ENCODE measurements around the gene NPIPB8.
A peak's percentile ranks its signal among the peaks of the same experiment; 100 is the strongest.
"Not testable (repeated sequence)": the region's sequence is repeated elsewhere in the genome, so short reads cannot be mapped to it uniquely, and the experiment has no call there.

Gene NPIPB8

DNA sequence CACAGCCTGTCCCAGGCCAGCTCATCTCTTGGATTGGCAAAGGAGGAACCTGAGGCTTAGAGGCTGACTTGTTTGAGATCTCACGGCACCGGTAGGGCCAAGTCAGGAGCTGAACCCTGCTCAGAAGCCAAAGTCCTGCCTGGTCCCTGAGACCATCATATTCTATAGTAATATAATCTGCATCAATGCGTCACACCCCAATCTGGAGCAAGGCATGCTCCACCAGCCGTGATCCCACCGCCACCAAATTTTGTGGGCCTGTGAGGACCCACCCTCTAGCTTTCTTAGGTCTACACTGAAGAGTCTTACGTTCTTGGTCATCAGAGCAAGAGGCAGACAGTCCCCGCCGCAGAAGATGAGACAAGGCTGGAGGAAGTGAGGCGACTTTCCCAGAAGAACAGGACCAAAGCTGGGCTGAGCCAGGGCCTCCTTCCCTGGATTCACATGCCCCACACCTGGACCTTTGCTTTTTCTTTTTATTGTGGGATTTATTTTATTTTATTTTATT lies 30.7 kb upstream of the NPIPB8 start:
- DNase-seq = no peak

DNA sequence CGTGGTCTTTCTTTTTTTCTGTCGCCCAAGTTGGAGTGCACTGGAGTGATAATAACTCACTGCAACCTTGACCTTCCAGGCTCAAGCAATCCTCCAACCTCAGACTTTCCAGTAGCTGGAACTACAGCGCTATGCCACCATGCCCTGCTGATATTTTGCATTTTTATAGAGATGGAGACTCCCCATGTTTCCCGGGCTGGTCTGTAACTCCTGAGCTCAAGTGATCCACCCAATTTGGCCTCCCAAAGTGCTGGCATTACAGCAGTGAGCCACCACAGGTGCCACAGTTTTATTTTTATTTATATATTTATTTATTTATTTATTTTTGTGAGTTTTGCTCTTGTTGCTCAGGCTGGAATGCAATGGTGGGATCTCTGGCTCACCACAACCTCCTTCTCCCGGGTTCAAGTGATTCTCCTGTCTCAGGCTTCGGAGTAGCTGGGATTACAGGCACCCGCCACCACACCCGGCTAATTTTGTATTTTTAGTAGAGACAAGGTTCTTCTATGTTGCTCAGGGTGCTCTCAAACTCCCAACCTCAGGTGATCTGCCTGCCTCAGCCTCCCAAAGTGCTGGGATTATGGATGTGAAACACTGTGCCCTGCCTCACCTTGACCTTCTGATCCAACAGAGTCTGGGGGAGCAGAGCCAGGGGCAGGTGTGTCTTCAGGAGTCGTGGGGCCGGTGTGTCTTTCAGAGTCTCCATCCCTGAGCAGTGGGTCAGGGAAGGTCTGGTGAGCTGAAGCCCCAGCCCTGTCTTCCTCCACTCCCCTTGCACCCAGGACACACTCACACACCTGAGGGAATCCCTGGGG lies 30.0 kb upstream of the NPIPB8 start:
- not testable (repeated sequence) for DNase-seq

DNA sequence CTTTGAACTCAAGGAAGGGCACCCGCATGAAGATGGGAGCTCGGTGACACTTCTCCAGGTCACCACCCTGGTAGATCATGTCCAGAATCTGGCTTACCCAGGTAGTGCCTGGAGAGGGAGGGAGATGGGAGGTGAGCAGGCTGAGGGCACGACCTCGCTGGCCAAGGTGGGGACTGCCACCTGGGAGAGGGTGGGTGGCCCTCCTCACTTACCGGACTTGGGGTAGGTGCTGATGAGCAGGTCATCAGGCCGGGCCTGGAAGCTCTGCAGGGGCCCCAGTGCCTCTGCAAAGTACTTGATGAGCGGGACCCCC lies 29.4 kb upstream of the NPIPB8 start:
- DNase-seq = not testable (repeated sequence)

DNA sequence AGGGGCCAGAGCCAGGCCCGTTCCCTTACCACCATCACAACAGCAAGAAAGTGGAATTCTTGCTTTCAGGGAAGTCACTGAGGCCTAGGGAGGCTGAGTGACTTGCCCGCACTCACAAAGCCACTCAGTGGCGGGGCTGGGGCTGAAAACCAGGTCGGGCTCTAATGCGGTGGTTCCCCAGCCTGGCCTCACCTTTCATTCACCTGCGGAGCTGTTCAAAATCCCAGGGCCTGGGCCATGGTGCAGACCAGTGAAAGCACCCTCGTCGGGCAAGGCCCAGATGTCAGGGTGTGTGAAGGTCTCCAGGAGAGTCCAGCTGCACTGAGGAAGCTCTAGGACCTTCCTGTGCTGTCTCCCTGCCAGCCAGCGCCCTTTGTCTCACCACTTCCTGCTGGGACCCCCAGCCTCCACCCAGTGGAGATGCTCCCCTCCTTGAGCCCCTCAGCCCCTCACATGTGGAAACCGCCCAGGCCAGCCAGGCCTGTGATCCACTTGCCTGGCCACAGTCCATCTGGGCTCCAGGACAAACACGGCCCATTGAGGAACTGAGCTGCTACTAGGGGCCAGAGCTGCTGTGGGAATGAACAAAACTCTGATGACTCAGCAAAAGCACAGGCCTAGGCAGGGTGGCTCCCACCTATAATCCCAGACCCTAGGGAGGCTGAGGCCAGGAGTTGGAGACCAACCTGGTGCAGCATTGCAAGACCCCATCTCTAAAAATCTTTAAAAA lies 28.8 kb upstream of the NPIPB8 start:
- not testable (repeated sequence) for DNase-seq

DNA sequence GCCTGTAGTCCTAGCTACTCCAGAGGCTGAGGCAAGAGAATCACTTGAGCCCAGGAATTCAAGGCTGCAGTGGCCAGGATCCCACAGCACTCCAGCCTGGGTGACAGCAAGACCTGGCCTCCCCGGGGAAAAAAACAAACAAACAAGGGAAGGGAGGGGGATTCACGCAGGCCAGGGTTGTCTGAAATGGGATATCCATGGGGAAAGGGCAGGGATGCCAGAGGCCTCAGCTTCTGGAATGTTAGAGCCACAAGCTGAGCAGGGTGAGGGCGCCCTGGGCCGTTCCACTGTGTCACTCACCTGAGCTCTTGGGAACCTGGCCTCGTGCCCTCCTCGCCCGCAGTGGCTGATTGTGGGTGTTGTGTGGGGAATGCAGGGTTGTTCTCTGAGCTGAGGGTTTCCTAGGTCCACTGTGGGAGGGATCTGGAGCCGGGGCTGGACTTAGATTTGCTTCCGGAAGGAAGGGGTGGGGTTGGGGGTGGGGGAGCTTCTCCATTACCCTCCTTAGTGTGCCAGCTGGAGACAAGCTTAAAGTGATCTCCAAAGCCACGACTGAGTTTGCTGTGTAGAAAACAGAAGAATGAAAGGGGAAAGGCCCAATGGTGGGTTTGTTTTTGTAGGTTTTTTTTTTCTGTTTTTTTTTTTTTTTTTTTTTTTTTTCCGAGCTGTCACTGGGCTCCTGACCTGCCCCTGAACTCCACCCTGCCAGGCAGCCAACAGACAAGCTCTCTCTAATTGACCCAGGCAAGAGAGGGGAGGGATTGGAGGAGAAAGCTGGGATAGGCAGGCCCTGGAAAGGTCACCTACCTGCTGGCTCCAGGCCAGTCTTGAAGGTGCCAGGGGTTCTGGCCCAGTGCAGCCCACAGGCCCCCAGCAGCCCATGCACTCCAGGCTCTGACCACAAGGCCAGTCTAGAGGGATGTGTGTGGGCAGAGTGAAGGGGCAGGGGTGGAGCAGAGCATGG lies 28.0 kb upstream of the NPIPB8 start, which contains the start of gene SULT1A1:
SULT1A1 (minus strand) TSS at position 414 of the 964 bp plus-strand sequence. CDS start 1,189 bp downstream, outside the sequence.
- DNase-seq = peak; percentile 26

DNA sequence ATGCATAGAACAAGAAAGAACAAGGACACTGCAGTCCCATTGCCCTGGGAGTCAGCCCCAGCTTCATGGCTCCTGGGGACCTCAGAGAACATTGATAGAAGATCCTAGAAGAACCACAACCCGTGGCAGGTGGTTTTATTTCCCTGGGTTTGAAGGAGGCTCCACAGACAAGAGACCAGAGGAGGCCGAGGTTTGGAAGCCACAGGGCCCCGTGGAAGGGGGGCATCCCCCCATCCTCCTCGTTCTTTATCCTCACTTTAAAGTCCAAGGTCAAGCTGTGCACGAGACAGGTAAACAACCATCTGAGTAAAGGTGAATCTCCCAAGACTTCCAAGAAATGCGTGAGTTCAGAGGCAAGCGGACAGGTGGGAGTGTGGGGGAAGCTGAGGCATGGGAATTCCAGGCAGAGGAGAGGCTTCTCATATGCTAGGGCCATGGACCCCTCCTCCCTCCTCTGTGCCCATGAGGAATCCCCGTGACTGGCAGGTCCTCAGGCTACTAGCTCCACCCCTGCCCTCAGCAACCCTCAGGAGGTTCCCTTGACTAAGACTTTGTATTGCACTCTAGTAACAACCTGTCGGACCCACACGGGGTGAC lies 27.2 kb upstream of the NPIPB8 start:
- no peak for DNase-seq

DNA sequence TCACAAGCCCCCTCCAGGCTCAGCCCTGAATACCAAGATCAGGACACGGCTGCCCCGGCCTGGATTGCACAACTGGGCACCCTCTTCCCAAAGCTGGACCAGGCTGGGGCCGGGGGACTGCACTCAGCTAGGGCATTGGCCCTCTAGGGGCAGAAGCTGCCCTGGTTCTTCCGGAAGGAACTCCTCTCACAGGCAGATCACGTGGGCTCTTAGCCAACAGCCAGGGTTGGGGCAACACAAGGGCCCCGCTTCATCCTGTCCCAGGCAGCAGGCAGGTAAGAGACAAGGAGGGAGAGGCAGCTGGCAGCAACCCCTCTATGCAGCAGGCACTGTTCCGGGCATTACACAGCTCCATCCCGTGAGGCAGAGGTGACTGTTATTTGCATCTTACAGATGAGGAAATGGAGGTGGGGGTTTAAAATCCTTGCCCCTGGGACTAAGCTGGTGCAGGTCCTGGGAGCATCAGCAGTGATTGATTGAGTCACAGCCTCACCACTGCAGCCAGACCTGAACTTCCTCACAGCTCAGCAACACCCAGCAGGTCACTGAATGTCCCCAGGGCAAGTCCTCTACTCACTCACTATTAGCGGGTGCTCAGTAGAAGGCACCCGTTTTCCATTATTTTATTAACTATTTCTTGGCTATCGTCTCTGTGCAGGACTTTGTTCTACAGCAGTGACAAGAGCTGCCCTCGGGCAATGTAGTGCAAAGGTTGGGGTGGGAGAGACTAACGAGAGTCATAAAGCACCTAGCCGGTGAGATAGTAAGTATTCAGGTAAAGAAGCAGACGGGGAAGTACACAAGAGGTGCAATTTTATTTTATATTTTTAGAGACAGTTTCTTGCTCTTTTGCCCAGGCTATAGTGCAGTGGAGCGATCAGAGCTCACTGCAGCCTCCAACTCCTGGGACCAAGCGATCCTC lies 25.2 kb upstream of the NPIPB8 start:
- not testable (repeated sequence) for DNase-seq

DNA sequence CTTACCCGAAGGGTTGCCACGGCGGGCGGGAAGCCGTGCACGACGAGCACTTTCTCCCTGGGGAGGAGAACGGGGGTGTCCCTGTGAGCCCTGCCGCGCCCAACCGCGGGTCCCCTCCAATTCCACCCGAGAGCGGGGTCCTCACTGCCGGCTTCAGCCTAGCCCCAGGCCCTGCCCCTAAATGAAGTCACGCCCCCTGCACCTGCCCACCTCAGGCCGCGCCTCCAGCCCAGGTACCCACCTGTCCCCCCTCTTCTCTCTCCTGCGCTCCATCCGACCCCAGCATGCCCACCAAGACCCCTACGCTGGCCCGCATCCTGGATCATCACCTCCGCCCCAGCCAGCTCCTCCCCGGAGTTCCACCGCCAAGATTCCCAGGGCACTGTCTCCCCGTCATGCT lies 24.0 kb upstream of the NPIPB8 start:
- DNase-seq = not testable (repeated sequence)

DNA sequence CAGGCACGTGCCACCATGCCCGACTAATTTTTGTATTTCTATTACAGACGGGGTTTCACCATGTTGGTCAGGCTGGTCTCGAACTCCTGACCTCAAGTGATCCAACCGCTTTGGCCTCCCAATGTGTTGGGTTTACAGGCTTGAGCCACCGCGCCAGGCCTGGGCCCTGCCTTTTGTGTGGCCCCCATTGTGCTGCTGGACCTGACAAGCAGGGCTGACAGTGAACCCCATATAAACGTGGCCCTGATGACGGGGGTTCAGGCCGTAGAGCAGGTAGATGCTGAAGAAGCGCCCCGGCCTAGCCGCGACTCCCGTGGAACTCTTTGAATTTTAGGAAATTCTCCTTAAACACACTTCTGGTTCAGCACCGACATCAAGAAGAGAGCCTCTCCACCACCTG lies 23.3 kb upstream of the NPIPB8 start:
- not testable (repeated sequence) for DNase-seq

DNA sequence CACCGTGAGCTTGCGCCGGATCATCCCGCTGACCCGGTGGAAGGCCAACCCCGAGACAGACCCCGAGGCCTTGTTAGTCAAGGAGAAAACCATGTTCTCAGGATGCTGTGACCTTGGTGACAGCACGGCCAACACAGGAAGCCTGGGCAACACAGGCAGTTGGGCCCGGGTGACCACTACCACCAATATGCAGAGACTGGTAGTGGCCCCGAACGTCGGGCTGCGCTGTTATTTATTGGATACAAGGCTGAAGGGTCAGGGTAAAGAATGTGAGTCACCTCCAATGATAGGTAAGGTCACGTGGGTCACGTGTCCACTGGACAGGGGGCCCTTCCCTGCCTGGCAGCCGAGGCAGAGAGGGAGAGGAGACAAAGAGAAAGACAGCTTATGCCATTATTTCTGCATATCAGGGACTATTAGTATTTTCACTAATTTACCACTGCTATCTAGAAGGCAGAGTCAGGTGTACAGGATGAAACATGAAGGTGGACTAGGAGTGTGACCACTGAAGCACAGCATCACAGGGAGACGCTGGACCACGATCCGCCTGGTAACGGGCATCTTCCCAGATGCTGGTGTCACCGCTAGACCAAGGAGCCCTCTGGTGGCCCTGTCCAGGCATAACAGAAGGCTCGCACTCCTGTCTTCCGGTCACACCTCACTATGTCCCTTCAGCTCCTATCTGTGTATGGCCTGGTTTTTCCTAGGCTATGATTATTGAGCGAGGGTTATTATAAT lies 22.2 kb upstream of the NPIPB8 start:
- DNase-seq = peak; percentile 14

DNA sequence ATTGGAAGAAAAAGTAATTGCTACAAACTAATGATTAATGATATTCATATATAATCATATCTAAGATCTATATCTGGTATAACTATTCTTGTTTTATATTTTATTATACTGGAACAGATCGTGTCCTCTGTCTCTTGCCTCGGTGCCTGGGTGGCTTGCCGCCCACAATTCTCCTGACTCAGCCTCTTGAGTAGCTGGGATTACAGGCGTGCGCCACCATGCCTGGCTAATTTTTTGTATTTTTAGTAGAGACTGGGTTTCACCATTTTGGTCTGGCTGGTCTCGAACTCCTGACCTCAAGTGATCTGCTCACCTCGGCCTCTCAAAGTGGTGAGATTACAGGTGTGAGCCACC lies 21.7 kb upstream of the NPIPB8 start:
- DNase-seq = not testable (repeated sequence)

DNA sequence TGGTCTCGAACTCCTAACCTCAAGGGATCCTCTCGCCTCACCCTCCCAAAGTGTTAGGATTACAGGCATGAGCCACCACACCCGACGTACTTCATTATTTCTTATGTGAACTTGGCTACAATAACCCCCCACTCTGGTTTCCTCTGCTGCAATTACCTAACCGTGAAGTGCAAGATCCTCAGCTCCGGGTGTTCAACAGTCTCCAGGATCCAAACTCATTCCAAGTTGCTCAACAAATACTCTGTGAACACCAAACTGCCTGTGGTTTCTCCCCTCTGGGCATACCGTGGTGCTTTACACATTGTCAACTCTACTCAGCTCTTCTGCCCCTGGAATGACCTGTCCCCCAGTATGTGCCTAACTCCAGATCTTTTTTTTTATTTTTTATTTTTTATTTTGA lies 21.2 kb upstream of the NPIPB8 start:
- DNase-seq = no peak

DNA sequence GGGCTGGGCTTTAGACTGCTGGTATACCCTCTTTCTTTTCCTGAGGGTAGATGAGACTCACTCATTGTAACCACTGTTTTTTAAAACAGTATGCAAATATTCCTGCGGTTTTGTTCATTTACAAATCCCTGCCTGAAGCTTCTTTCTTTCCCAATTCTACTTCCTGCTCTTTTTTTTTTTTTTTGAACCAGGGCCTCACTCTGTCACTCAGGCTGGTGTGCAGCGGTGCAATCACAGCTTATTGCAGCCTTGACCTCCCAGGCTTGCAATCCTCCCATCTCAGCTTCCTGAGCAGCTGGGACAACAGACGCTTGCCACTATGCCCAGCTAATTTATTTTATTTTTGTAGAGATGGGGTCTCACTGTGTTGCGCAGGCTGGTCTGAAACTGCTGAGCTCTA lies 20.0 kb upstream of the NPIPB8 start:
- no peak for DNase-seq

DNA sequence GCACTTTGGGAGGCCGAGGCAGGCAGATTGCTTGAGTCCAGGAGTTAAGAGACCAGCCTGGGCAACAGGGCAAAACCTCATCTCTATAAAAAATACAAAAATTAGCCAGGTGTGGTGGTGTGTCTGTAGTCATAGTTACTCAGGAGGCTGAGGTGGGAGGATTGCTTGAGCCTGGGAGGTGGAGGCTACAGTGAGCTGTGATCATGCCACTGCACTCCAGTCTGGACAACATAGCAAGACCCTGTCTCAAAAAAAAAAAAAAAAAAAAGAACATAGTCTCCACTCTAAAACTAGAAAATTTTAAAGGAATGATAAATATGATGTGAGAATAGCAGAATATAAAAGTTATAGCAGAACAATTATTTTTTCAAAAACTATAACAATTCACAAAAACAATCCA lies 17.5 kb upstream of the NPIPB8 start:
- DNase-seq = not testable (repeated sequence)

DNA sequence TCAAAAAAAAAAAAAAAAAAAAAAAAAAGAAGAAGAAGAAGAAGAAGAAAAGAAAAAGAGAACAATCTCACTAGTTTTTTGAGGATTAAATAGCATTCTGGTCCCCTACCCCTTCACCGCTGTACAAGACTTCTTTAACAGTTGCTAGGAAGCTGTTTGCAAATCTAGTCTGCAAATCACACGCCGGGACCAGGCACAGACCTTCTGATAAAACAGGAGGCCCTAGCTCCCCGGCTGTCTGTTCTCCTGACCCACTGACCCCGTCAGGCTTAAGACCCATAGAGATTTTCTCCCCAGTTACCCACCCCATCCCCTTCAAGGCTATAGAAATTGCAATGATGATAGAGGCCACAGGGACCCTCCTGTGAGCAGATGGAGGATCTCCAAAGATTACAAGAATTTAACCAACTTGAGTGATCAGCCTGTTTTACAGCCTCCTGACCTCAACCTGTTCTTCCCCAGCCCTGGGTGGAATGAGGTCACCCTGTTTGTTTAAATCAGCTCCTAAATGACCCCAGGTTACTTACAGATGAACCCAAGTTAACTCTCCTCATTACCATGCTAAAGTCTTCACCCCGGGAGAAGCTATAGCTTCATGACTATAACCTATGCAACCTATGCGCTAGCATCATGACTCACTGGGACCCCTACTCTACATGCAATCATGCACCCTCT lies 16.2 kb upstream of the NPIPB8 start:
- DNase-seq = no peak

DNA sequence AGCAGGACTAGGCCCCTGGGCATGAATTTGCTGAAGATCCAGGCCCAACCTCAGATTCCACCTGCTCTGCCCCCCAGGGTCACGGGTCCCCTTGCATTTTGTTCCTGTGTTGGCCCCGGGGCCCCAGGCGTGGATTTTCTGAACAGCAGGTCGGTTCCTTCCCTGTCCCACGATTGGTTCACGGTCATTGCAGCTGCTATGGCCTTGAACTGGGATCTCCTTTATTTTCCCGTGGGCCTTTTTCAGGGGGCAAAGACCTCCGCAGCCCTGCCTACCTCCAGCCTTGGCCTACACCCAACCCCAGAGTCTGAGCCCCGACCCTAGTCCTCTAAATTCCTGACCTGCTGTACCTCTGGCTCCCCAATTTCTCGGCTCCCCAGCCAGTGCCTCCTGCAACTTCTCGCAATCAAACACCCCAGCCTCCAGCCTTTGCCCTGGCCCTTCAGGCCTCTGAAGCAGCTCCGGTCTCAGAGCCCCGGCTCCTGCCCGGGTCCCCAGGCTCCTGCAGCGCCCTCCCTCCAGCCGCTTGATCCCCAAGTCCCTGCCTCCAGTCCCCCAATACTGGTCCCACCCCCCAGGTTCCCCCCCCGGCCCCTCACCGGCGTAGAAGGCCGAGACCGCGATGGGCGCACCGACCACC lies 15.2 kb upstream of the NPIPB8 start:
- DNase-seq = not testable (repeated sequence)

DNA sequence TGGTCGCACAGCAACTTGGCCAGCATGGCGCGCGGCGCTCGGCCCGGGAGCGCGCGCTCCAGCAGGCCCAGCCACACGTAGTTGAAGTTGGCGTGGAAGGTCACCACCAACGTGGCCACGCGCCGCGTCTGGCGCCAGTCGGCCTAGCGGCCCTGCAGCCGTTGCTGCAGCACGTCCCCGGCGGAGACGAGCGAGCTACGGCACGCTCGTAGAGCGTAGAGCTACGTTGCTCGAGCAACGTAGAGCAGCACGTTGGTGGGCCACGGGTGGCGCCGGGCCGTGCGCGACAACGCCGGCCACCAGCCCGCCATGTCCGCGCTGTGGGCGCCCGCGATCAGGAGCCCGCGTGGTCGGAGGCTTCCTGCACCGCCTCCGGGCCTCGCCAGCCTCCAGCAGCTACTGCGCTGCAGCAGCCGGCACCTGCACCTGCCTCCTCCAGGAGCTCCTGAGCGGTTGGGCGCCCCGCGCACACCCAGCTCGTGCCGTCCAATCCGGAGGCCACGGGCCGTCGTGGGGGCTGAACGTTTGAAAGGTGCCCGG lies 14.6 kb upstream of the NPIPB8 start:
- DNase-seq = no peak

DNA sequence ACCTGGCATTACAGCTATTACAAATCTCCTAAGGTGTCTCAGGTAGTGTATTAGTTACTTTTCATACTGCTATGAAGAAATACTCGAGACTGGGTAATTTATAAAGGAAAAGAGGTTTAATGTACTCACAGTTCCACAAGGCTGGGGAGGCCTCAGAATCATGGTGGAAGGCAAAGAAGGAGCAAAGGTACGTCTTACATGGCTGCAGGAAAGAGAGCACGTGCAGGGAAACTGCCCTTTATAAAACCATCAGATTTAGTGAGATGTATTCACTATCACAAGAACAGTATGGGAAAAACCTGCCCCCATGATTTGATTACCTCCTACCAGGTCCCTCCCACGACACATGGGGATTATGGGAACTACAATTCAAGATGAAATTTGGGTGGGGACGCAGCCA lies 7.0 kb upstream of the NPIPB8 start:
- not testable (repeated sequence) for DNase-seq

Measured in kidney glomerular epithelial cell (primary cell).